LNCaP clone FGC (cell line): ENCODE measurements around the gene VMO1.
A peak's percentile ranks its signal among the peaks of the same experiment; 100 is the strongest.

Experiments
- DNase-seq: peaks from one replicate; pipeline ENCODE4 v3.0.0-alpha.2; 2011; ENCODE audit warnings: low read depth
- H3K4me3 ChIP-seq: 2 replicates; pipeline ENCODE4 v1.5.1; 2011; ENCODE audit warnings: mild to moderate bottlenecking, low read depth, low read length, control low read depth
- TF ChIP-seq, protein P1 (sequence below): IDR thresholded peaks from 2 replicates; pipeline ENCODE4 v1.5.1; 2012; ENCODE audit warnings: mild to moderate bottlenecking; ENCODE audit not compliant: control insufficient read depth, insufficient read depth; ENCODE audit errors: extremely low read depth

The VMO1 gene

DNA sequence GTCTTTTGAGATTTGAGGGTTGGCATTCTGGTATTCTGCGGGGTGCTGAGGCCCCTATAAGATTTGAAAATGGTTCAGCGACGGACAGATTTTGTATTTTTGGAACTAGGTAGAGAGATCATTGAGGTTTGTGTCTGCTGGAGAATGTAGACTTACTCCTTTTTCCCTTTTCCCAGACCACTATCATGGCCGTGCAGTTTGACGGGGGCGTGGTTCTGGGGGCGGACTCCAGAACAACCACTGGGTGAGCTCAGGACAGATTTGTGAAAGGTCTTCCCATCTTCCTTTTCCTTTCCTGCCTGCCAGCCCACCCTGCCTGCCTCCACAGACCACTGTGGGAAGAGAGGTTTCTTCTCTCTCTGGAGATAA, 10.4 kb upstream of the VMO1 start:
- TF ChIP-seq, protein P1, sequence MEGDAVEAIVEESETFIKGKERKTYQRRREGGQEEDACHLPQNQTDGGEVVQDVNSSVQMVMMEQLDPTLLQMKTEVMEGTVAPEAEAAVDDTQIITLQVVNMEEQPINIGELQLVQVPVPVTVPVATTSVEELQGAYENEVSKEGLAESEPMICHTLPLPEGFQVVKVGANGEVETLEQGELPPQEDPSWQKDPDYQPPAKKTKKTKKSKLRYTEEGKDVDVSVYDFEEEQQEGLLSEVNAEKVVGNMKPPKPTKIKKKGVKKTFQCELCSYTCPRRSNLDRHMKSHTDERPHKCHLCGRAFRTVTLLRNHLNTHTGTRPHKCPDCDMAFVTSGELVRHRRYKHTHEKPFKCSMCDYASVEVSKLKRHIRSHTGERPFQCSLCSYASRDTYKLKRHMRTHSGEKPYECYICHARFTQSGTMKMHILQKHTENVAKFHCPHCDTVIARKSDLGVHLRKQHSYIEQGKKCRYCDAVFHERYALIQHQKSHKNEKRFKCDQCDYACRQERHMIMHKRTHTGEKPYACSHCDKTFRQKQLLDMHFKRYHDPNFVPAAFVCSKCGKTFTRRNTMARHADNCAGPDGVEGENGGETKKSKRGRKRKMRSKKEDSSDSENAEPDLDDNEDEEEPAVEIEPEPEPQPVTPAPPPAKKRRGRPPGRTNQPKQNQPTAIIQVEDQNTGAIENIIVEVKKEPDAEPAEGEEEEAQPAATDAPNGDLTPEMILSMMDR = no peak
- DNase-seq = no peak
- H3K4me3 ChIP-seq = peak overlapping the region; percentile 100

DNA sequence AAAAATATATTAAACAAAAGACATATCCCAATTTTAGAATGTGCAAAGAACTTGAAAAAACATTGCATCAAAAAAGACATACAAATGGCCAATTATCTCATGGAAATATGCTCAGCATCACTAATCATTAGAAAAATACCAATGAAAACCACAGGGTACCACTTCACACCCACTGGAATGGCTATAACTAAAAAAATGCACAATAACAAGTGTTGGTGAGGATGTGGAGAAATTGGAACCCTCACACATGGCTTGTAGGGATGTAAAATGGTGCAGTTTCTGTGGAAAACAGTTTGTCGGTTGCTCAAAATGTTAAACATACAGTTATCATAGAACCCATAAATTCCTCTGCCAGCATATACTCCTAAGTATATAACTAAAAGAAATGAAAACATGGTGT, 9.0 kb upstream of the VMO1 start:
- TF ChIP-seq, protein P1 = no peak
- DNase-seq = no peak
- H3K4me3 ChIP-seq = no peak overlapping the region

DNA sequence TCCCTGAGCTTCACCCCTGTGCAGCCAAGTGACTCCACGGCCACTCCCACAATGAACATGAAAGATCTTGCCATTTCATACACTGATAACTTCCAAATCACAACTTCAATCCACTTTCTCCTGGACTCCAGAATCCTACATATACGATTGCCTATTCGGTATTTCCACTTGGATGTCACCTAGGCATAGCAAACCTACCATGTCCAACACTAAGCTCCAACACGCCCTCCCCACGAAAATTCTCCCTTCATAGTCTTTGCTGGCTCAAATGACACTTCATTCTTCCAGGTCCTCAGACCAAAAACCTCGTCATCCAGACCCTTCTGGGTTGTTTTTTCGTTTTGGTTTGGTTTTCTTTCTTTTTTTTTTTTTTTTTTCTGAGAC, 4.5 kb upstream of the VMO1 start:
- H3K4me3 ChIP-seq = peak overlapping the region; percentile 78
- TF ChIP-seq, protein P1 = no peak
- no peak for DNase-seq

DNA sequence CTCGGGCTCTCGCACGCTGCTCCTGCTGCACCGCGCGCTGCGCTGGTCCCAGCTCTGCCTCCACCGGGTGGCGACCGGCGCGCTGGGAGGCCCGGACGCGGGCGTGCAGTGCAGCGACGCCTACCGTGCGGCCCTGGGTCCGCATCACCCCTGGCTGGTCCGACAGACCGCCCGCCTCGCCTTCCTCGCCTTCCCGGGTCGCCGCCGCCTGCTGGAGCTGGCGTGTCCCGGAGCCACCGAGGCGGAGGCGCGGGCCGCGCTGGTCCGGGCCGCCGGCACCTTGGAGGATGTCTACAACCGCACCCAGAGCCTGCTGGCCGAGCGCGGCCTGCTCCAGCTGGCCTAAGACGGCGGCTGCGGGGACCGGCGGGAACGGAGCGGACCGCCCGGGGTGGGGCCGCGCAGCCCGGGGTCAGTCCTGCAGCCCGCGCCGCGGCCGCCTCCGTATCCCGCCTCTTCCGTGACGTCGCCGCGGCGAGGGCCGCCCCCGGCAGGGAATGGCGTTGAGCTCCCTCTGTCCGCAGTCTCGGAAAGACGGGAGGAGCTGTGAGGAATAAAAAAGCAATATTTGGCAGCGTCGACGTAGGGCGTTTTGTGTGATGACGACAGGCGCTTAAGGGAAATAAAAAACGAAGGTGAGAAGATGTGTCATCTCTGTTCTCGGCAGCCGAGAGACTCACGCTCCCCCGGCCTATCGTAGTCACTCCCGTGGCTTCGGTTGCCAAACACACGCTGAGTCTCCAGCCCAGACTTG, 4.0 kb upstream of the VMO1 start:
- DNase-seq = peak; percentile 78
- peak overlapping the region; percentile 78 for H3K4me3 ChIP-seq
- TF ChIP-seq, protein P1 = peak; percentile 92

DNA sequence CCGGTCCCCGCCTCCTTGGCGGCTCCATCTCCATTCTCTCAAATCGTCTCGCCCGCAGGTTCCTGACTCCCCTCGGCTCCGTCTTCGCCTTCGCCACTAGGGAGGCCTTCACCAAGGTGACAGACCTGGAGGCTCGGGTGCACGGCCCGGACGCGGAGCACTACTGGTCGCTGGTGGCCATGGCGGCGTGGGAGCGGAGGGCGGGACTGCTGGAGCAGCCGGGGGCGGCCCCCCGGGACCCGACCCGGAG, 3.5 kb upstream of the VMO1 start:
- DNase-seq = no peak
- H3K4me3 ChIP-seq = peak overlapping the region; percentile 78
- TF ChIP-seq, protein P1 = no peak

DNA sequence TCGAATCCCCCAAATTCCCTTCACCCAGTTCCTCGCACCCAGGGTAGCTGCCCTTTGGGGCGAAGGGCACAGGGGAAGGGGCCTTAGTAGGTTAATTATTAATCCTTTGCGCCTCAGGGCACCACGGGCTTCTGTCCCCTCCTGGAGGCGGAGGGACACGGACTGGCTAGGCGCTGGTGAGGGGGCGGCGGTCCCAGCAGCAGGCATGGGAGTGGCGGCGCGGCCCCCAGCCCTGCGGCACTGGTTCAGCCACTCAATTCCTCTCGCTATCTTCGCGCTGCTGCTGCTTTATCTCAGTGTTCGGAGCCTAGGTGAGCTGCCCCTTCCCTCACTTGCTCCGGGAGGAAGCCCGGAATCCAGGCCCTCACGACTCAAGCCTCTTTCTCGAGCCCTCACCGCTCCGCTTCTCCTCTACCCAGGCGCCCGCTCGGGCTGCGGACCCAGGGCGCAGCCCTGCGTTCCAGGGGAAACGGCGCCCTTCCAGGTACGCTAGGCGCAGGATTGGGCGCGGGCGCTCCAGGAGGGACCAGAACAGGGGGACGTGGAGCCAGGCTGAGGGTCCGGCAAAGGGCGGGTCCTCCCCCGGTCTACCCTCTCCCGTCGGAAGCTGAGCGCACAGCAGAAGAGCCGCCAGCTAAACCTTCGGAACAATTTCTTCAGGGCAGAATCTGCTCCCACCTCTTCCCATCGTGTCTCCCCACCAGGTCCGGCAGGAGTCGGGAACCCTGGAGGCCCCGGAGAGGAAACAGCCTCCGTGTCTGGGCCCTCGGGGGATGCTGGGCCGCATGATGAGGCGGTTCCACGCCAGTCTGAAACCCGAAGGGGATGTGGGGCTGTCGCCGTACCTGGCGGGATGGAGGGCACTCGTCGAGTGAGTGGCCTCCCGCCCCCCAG, 2.9 kb upstream of the VMO1 start, which contains the start of gene GLTPD2:
TSS of gene GLTPD2 (plus strand) at position 158 of the 894 bp plus-strand sequence. CDS start at position 206, 48 bp downstream.
- TF ChIP-seq, protein P1 = no peak
- DNase-seq = no peak
- H3K4me3 ChIP-seq = peak within 1 kb of the TSS; percentile 78
